Esophagus muscularis mucosa (tissue), 4 donors: ENCODE results near the gene RPS2. TPM values are rescaled to one million over a fixed set of nuclear protein-coding genes. Genes with fewer than 3 reads are reported as not detected.
A peak's percentile ranks its signal among the peaks of the same experiment; 100 is the strongest.

Experiments
- DNase-seq: peaks from one replicate; pipeline ENCODE4 v3.0.0-alpha.2; 2017; ENCODE audit errors: extremely low spot score
- H3K27ac ChIP-seq, 4 donors: fragments of 200-600 bp; sonication (generic); replicated peaks in 1 of 4; 1 replicate in 3 of 4; 2 replicates in 1 of 4; pipeline ENCODE4 v1.5.1; 2016 to 2019; ENCODE audit warnings: mild to moderate bottlenecking in 1 of 4
- H3K27me3 ChIP-seq, 4 donors: fragments of 200-600 bp; sonication (generic); one replicate each; pipeline versions ENCODE4 v1.5.1 to v1.6.0; 2016 to 2019
- H3K36me3 ChIP-seq, 4 donors: fragments of 200-600 bp; sonication (generic); one replicate each; pipeline ENCODE4 v1.5.1; 2016 to 2019
- H3K4me1 ChIP-seq, 4 donors: fragments of 200-600 bp; sonication (generic); one replicate each; pipeline ENCODE4 v1.5.1; 2016 to 2019
- H3K4me3 ChIP-seq, 4 donors: fragments of 200-600 bp; sonication (generic); 1 replicate in 2 of 4; 2 replicates in 2 of 4; pipeline ENCODE4 v1.5.1; 2016 to 2019; ENCODE audit warnings: mild to moderate bottlenecking in 4 of 4, moderate library complexity in 1 of 4
- H3K9me3 ChIP-seq, 4 donors: fragments of 200-600 bp; sonication (generic); 1 replicate in 3 of 4; 2 replicates in 1 of 4; pipeline ENCODE4 v1.5.1; 2016 to 2019
- CTCF ChIP-seq, 3 experiments: fragments of 200-600 bp in 2 of 3; fragments of 450-650 bp in 1 of 3; sonication (generic) in 2 of 3; IDR thresholded peaks; one replicate each; pipeline ENCODE4 v1.5.1; 2017 to 2019; ENCODE audit warnings: antibody characterized with exemption in 3 of 3, mild to moderate bottlenecking in 2 of 3, moderate library complexity in 1 of 3
- EP300 ChIP-seq: sonication (generic); formaldehyde crosslinking; IDR thresholded peaks from one replicate; pipeline ENCODE4 v1.6.1; 2017; ENCODE audit warnings: antibody characterized with exemption
- POLR2A ChIP-seq: fragments of 450-650 bp; IDR thresholded peaks from one replicate; pipeline ENCODE4 v1.6.1; 2017; ENCODE audit warnings: antibody characterized with exemption, moderate library complexity, mild to moderate bottlenecking, low read depth
- POLR2AphosphoS5 ChIP-seq, 2 donors: sonication (generic); formaldehyde crosslinking; IDR thresholded peaks; one replicate each; pipeline ENCODE4 v1.6.1; 2017; ENCODE audit warnings: antibody characterized with exemption in 2 of 2
- WGBS: methylation state at CpG from one replicate; pipeline ENCODE4 v1.1.5; 2018; 5-methylcytosine and 5-hydroxymethylcytosine counted together
- intact Hi-C: fragments of 100-400 bp; cut with DNase I; formaldehyde crosslinking; loops from one replicate; pipeline ENCODE4 v1.15.1; 2023
- total RNA-seq, 4 donors: library from RNA; depleted of rRNA; stranded (reverse); fragments of >200 nt; gene quantifications; one replicate each; pipeline versions ENCODE4 v1.1.0 to v1.2.1, GENCODE V29; 2016

RPS2 gene
- total RNA-seq, 4 donors from 2014 or later: 1,144 to 2,342 (median 1,414) TPM

- Histone ChIP-seq H3K27me3 (peaks cover 8 to 77% (median 40%) of the 10 kb centered on the region in 4 donors), H3K4me1 (peaks cover 33 to 52% (median 41%) of the 10 kb centered on the region in 4 donors), H3K9me3 (no peaks in the 10 kb centered on the region), H3K4me3 (no peak overlapping the region), H3K36me3 (peaks cover 51 to 56% (median 53%) of the 10 kb centered on the region in 4 donors), H3K27ac (no peak overlapping the region)
- intact Hi-C loops: no loop called here
- TF ChIP-seq POLR2A (no peak), POLR2AphosphoS5 (IDR thresholded peaks at IDR 0.05) (no peak)
- no peak for DNase-seq
- 93% methylated on average over 5 of the region's 8 CpGs for WGBS
These were observed 11.5 kb upstream of the RPS2 start for GRCh38 chr16:1976216-1976520.

GRCh38 chr16:1975432-1976215 is 11.0 kb upstream of the RPS2 start:
- peaks cover 51 to 56% (median 53%) of the 10 kb centered on the region in 4 donors for H3K36me3 ChIP-seq
- peaks cover 39 to 54% (median 45%) of the 10 kb centered on the region in 4 donors for H3K4me1 ChIP-seq
- no peak for DNase-seq
- no peak overlapping the region for H3K27ac ChIP-seq
- peaks cover 8 to 72% (median 34%) of the 10 kb centered on the region in 4 donors for H3K27me3 ChIP-seq
- intact Hi-C loops: no loop called here
- no peak overlapping the region for H3K4me3 ChIP-seq
- TF ChIP-seq EP300: no peak
- no peak for TF ChIP-seq CTCF (IDR thresholded peaks at IDR 0.05)
- no peak for TF ChIP-seq POLR2A
- no peak for TF ChIP-seq POLR2AphosphoS5 (IDR thresholded peaks at IDR 0.05)
- WGBS: 92% methylated on average over 30 of the region's 33 CpGs
- no peaks in the 10 kb centered on the region for H3K9me3 ChIP-seq

GRCh38 chr16:1974157-1975070 is 9.8 kb upstream of the RPS2 start:
- 93% methylated on average over 24 of the region's 42 CpGs for whole genome bisulfite sequencing
- Histone ChIP-seq H3K4me3 (no peak overlapping the region), H3K27ac (no peak overlapping the region), H3K27me3 (peaks cover 8 to 60% (median 23%) of the 10 kb centered on the region in 4 donors), H3K4me1 (peaks cover 29 to 44% (median 35%) of the 10 kb centered on the region in 4 donors), H3K36me3 (peaks cover 51 to 56% (median 53%) of the 10 kb centered on the region in 4 donors), H3K9me3 (no peaks in the 10 kb centered on the region)
- intact Hi-C loops: no loop called here
- TF ChIP-seq POLR2AphosphoS5 (IDR thresholded peaks at IDR 0.05): no peak
- DNase-seq: no peak

- peaks cover 24 to 36% (median 30%) of the 10 kb centered on the region in 4 donors for H3K4me1 ChIP-seq
- no peaks in the 10 kb centered on the region for H3K9me3 ChIP-seq
- DNase-seq: no peak
- peaks cover 8 to 52% (median 15%) of the 10 kb centered on the region in 4 donors for H3K27me3 ChIP-seq
- peak overlapping the region in 1 of 4 donors; percentile 91 for H3K4me3 ChIP-seq
- TF ChIP-seq POLR2AphosphoS5 (IDR thresholded peaks at IDR 0.05) (no peak), EP300 (no peak), CTCF (IDR thresholded peaks at IDR 0.05) (no peak), POLR2A (no peak)
- peaks cover 47 to 51% (median 48%) of the 10 kb centered on the region in 4 donors for H3K36me3 ChIP-seq
- no peak overlapping the region for H3K27ac ChIP-seq
- intact Hi-C loops: no loop called here
- 92% methylated on average over 16 of the region's 16 CpGs for WGBS
These were observed 9.0 kb upstream of the RPS2 start for GRCh38 chr16:1973461-1974156.

GRCh38 chr16:1972490-1972877 is 7.9 kb upstream of the RPS2 start:
- DNase-seq: no peak
- Histone ChIP-seq H3K4me1 (peaks cover 24 to 34% (median 30%) of the 10 kb centered on the region in 4 donors), H3K4me3 (peak overlapping the region; percentile 89 to 100 (median 90)), H3K27ac (peak overlapping the region; percentile 80 to 95 (median 92)), H3K27me3 (peaks cover 6 to 41% (median 8%) of the 10 kb centered on the region in 4 donors), H3K9me3 (no peaks in the 10 kb centered on the region), H3K36me3 (peaks cover 36 to 40% (median 37%) of the 10 kb centered on the region in 4 donors)
- WGBS: 2% methylated on average over 20 of the region's 22 CpGs
- TF ChIP-seq POLR2A (no peak), POLR2AphosphoS5 (IDR thresholded peaks at IDR 0.05) (no peak), EP300 (no peak), CTCF (IDR thresholded peaks at IDR 0.05) (no peak)
- intact Hi-C loops: no loop called here
